ENCODE results near the gene SH3D19. TPM values are rescaled to one million over a fixed set of nuclear protein-coding genes. Genes with fewer than 3 reads are reported as not detected.
A peak's percentile ranks its signal among the peaks of the same experiment; 100 is the strongest.
"Not testable (repeated sequence)": the region's sequence is repeated elsewhere in the genome, so short reads cannot be mapped to it uniquely, and the experiment has no call there.

The SH3D19 gene
- total RNA-seq, 1 donor from 2014 or later: 86.6 TPM

- DNase-seq (peak; percentile 50), ATAC-seq (peak; percentile 60 to 81)
- intact Hi-C loops (cut with DNase I): no loop called here
- H3K9me3 ChIP-seq: no peaks in the 10 kb centered on the region
- H3K4me3 ChIP-seq: peak overlapping the region; percentile 74
- no peaks in the 10 kb centered on the region for H3K36me3 ChIP-seq
- peaks cover 16% of the 10 kb centered on the region for H3K4me1 ChIP-seq
- TF ChIP-seq CTCF (IDR thresholded peaks at IDR 0.05): no peak
- H3K27ac ChIP-seq: peak overlapping the region; percentile 86
- H3K27me3 ChIP-seq (ENCODE audit: low read depth): no peaks in the 10 kb centered on the region
Measured at GRCh38 chr4:151324752-151325110, 674 bp downstream of the SH3D19 start.

- no peaks in the 10 kb centered on the region for H3K36me3 ChIP-seq
- no peaks in the 10 kb centered on the region for H3K27me3 ChIP-seq (ENCODE audit: low read depth)
- H3K27ac ChIP-seq: peak overlapping the region; percentile 86
- TF ChIP-seq CTCF (IDR thresholded peaks at IDR 0.05): no peak
- H3K4me3 ChIP-seq: peak overlapping the region; percentile 74
- intact Hi-C loops (cut with DNase I): no loop called here
- no peak for DNase-seq
- peaks cover 16% of the 10 kb centered on the region for H3K4me1 ChIP-seq
- H3K9me3 ChIP-seq: no peaks in the 10 kb centered on the region
- ATAC-seq: peak in 1 of 2 donors; percentile 17
Measured at GRCh38 chr4:151324124-151324751, 1.2 kb downstream of the SH3D19 start.

- Histone ChIP-seq H3K27me3 (ENCODE audit: low read depth) (no peaks in the 10 kb centered on the region), H3K9me3 (no peaks in the 10 kb centered on the region), H3K36me3 (no peaks in the 10 kb centered on the region), H3K4me3 (peak overlapping the region; percentile 74), H3K27ac (no peak overlapping the region), H3K4me1 (peaks cover 16% of the 10 kb centered on the region)
- ATAC-seq: no peak
- intact Hi-C loops (cut with DNase I): no loop called here
- DNase-seq: no peak
- no peak for TF ChIP-seq CTCF (IDR thresholded peaks at IDR 0.05)
Measured at GRCh38 chr4:151323667-151324066, 1.7 kb downstream of the SH3D19 start.

GRCh38 chr4:151322570-151322969 lies 2.8 kb downstream of the SH3D19 start:
- no peak for TF ChIP-seq CTCF (IDR thresholded peaks at IDR 0.05)
- intact Hi-C loops (cut with DNase I): no loop called here

GRCh38 chr4:151322161-151322560 lies 3.2 kb downstream of the SH3D19 start:
- H3K4me3 ChIP-seq; ATAC-seq; intact Hi-C loops (cut with DNase I); H3K36me3 ChIP-seq; H3K27ac ChIP-seq; DNase-seq; H3K27me3 ChIP-seq (ENCODE audit: low read depth); H3K9me3 ChIP-seq: not testable (repeated sequence)
- peaks cover 16% of the 10 kb centered on the region for H3K4me1 ChIP-seq

More at GRCh38 chr4:151322570-151322969, 2.8 kb downstream of the SH3D19 start:
- H3K4me3 ChIP-seq: peak overlapping the region; percentile 74
- H3K4me1 ChIP-seq: peaks cover 16% of the 10 kb centered on the region
- ATAC-seq (no peak), DNase-seq (no peak)
- no peak overlapping the region for H3K27ac ChIP-seq
- no peaks in the 10 kb centered on the region for H3K9me3 ChIP-seq
- no peaks in the 10 kb centered on the region for H3K27me3 ChIP-seq (ENCODE audit: low read depth)
- no peaks in the 10 kb centered on the region for H3K36me3 ChIP-seq

- Histone ChIP-seq H3K27me3 (ENCODE audit: low read depth) (no peaks in the 10 kb centered on the region), H3K36me3 (no peaks in the 10 kb centered on the region), H3K9me3 (no peaks in the 10 kb centered on the region), H3K4me3 (no peak overlapping the region), H3K27ac (no peak overlapping the region), H3K4me1 (peaks cover 16% of the 10 kb centered on the region)
- no peak for DNase-seq
- intact Hi-C loops (cut with DNase I): no loop called here
- ATAC-seq: no peak
- TF ChIP-seq CTCF (IDR thresholded peaks at IDR 0.05): no peak
Measured at GRCh38 chr4:151321586-151321985, 3.8 kb downstream of the SH3D19 start.
